ENCODE data around the gene ALPP. TPM values are rescaled to one million over a fixed set of nuclear protein-coding genes. Genes with fewer than 3 reads are reported as not detected.
A peak's percentile ranks its signal among the peaks of the same experiment; 100 is the strongest.

ALPP gene
- polyA plus RNA-seq, 1 of the 3 experiments (the other 2 are of a cell fraction), result not detected

GRCh38 chr2:232420463-232421188 is 42.1 kb downstream of the ALPP start:
- peak; percentile 66 for DNase-seq
- Histone ChIP-seq H3K27ac (ENCODE audit: low read depth in 2 of 2, low read length in 1 of 2) (no peak overlapping the region), H3F3A (replicated peaks; ENCODE audit: insufficient read depth) (no peaks in the 10 kb centered on the region), H4K20me1 (ENCODE audit: insufficient read depth) (no peaks in the 10 kb centered on the region), H2AFZ (ENCODE audit: low read depth) (no peak overlapping the region), H3K4me1 (ENCODE audit: control insufficient read depth in 1 of 2, insufficient read depth in 2 of 2, low read depth in 1 of 2, low read length in 1 of 2) (no peaks in the 10 kb centered on the region; a peak in 1 of 4 replicates), H3K9me3 (no peaks in the 10 kb centered on the region), H3K9me2 (no peaks in the 10 kb centered on the region), H3K9ac (no peak overlapping the region), H3K36me3 (replicated peaks in 1 of 2; ENCODE audit: control insufficient read depth in 1 of 2, insufficient read depth in 2 of 2, low read length in 1 of 2) (no peaks in the 10 kb centered on the region), H3K79me2 (ENCODE audit: insufficient read depth) (no peaks in the 10 kb centered on the region), H3K27me3 (ENCODE audit: insufficient read depth) (peaks cover 71% of the 10 kb centered on the region), H3K4me3 (ENCODE audit: low read depth in 2 of 2, low read length in 1 of 2) (peak overlapping the region in 1 of 2 experiments; percentile 19; a peak in 1 of 4 replicates), H3K4me2 (peak overlapping the region; percentile 44; the same call in 1 of the 2 replicates)
- POLR2A ChIA-PET, result no interaction called here
- 16% methylated on average over 15 of the region's 79 CpGs for WGBS (ENCODE audit: low lambda C conversion rate)
- CTCF ChIA-PET, result interaction anchor here (0.8 to 1.3 kb wide), 4 partner anchors 17 to 105 kb away, joined by 3 to 4 read pairs (median 3); no protein-coding TSS in a partner anchor
- no peak for TF ChIP-seq FOXJ3 (CRISPR knock-in tag; IDR thresholded peaks at IDR 0.05)
- no peak for TF ChIP-seq RXRA (IDR thresholded peaks at IDR 0.05; ENCODE audit: borderline replicate concordance, low read depth)
- TF ChIP-seq NRF1 (IDR thresholded peaks at IDR 0.05; ENCODE audit: low read depth, low read length), result no peak
- no peak for TF ChIP-seq CTCF (IDR thresholded peaks at IDR 0.05)
- no peak for TF ChIP-seq RAD21 (IDR thresholded peaks at IDR 0.05; ENCODE audit: low read length)
- TF ChIP-seq MAX (IDR thresholded peaks at IDR 0.05; ENCODE audit: low read depth), result no peak

DNA sequence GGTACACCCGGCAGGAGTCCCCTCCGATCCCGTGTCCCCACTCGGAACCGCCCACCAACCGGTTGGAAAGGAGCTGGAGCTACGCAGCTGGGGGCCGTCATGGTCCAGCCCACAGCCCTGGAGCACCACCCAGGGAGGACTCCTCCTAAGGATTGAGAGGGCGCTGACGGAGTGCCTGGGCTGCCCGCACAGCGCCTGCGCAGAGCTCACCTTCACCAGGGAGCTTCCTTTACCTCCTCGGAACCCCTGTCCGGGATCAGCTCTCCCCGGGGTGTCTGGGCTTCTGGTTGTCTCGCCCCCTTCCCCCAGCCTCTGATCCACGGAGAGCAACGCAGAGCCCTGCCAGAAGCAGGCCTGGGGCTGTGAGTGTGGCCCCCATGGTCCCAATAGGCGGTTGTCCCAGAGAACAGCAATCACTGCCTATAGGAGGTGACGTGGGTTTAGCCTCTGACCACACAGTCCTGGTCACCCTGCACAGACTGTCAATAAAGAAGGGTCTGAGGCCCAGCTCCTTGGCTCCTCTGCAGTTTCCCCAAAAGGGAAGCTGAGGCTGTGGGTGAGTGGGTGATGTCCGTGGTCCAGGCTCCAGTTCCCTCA is 42.7 kb downstream of the ALPP start:
- WGBS (ENCODE audit: low lambda C conversion rate), result no CpG with 5 or more reads among the region's 22 CpGs
- ChIA-PET POLR2A (no interaction called here), CTCF (interaction anchor here (0.8 to 1.2 kb wide), 3 partner anchors 16 to 105 kb away, joined by 3 to 4 read pairs (median 3); no protein-coding TSS in a partner anchor)
- Histone ChIP-seq H3K9me2 (no peaks in the 10 kb centered on the region), H3K79me2 (ENCODE audit: insufficient read depth) (no peaks in the 10 kb centered on the region), H3K4me1 (ENCODE audit: control insufficient read depth in 1 of 2, insufficient read depth in 2 of 2, low read depth in 1 of 2, low read length in 1 of 2) (no peaks in the 10 kb centered on the region; a peak in 1 of 4 replicates), H3K4me2 (no peak overlapping the region), H2AFZ (ENCODE audit: low read depth) (no peak overlapping the region), H3F3A (replicated peaks; ENCODE audit: insufficient read depth) (no peaks in the 10 kb centered on the region), H3K36me3 (replicated peaks in 1 of 2; ENCODE audit: control insufficient read depth in 1 of 2, insufficient read depth in 2 of 2, low read length in 1 of 2) (no peaks in the 10 kb centered on the region), H4K20me1 (ENCODE audit: insufficient read depth) (no peaks in the 10 kb centered on the region), H3K9ac (no peak overlapping the region), H3K27me3 (ENCODE audit: insufficient read depth) (peaks cover 65% of the 10 kb centered on the region), H3K9me3 (no peaks in the 10 kb centered on the region), H3K27ac (ENCODE audit: low read depth in 2 of 2, low read length in 1 of 2) (no peak overlapping the region), H3K4me3 (ENCODE audit: low read depth in 2 of 2, low read length in 1 of 2) (peak overlapping the region in 1 of 2 experiments; percentile 19; a peak in 1 of 4 replicates)
- no peak for DNase-seq
- TF ChIP-seq MXI1 (IDR thresholded peaks at IDR 0.05; ENCODE audit: low read depth, low read length) (no peak), MEF2A (IDR thresholded peaks at IDR 0.05; ENCODE audit: borderline replicate concordance, low read depth) (no peak), ELF1 (IDR thresholded peaks at IDR 0.05) (no peak), YY1 (IDR thresholded peaks at IDR 0.05; ENCODE audit: low read depth) (no peak)
